HEK293 (cell line): ENCODE data around the gene ROPN1L.

Source experiments
- CTCF ChIP-seq: fragments of 450-650 bp; formaldehyde crosslinking; IDR thresholded peaks from 2 replicates; pipeline ENCODE4 v1.5.1; 2016; ENCODE audit warnings: missing biosample characterization, missing genetic modification characterization
- EGR2 ChIP-seq: fragments of 450-650 bp; formaldehyde crosslinking; IDR thresholded peaks from 2 replicates; pipeline ENCODE4 v1.5.1; 2016; ENCODE audit warnings: low read depth, missing biosample characterization, missing genetic modification characterization
- KLF9 ChIP-seq: fragments of 450-650 bp; formaldehyde crosslinking; IDR thresholded peaks from 2 replicates; pipeline ENCODE4 v1.5.1; 2016; ENCODE audit warnings: missing biosample characterization, missing genetic modification characterization, low read depth
- SP7 ChIP-seq: fragments of 450-650 bp; formaldehyde crosslinking; IDR thresholded peaks from 2 replicates; pipeline ENCODE4 v1.5.1; 2016; ENCODE audit warnings: missing biosample characterization, missing genetic modification characterization
- ZBTB20 ChIP-seq: fragments of 450-650 bp; formaldehyde crosslinking; IDR thresholded peaks from 2 replicates; pipeline ENCODE4 v1.5.1; 2016; ENCODE audit warnings: missing biosample characterization, missing genetic modification characterization
- ZBTB21 ChIP-seq: fragments of 450-650 bp; formaldehyde crosslinking; IDR thresholded peaks from 2 replicates; pipeline ENCODE4 v1.5.1; 2017; ENCODE audit warnings: missing biosample characterization, missing genetic modification characterization
- ZBTB6 ChIP-seq: fragments of 450-650 bp; formaldehyde crosslinking; IDR thresholded peaks from 2 replicates; pipeline ENCODE4 v1.5.1; 2017; ENCODE audit warnings: missing biosample characterization, missing genetic modification characterization
- ZEB2 ChIP-seq: fragments of 450-650 bp; formaldehyde crosslinking; IDR thresholded peaks from 2 replicates; pipeline ENCODE4 v1.5.1; 2016; ENCODE audit warnings: missing biosample characterization, missing genetic modification characterization
- ZFP41 ChIP-seq: fragments of 450-650 bp; formaldehyde crosslinking; IDR thresholded peaks from 2 replicates; pipeline ENCODE4 v1.5.1; 2016; ENCODE audit warnings: missing biosample characterization, missing genetic modification characterization, borderline replicate concordance
- ZIC2 ChIP-seq: fragments of 450-650 bp; formaldehyde crosslinking; IDR thresholded peaks from 2 replicates; pipeline ENCODE4 v1.5.1; 2016; ENCODE audit warnings: missing biosample characterization, missing genetic modification characterization
- ZNF140 ChIP-seq: fragments of 450-650 bp; formaldehyde crosslinking; IDR thresholded peaks from 2 replicates; pipeline ENCODE4 v1.5.1; 2016; ENCODE audit warnings: missing biosample characterization, missing genetic modification characterization
- ZNF174 ChIP-seq: fragments of 450-650 bp; formaldehyde crosslinking; IDR thresholded peaks from 2 replicates; pipeline ENCODE4 v1.5.0; 2017; ENCODE audit warnings: missing biosample characterization, mild to moderate bottlenecking, missing genetic modification characterization
- ZNF18 ChIP-seq: fragments of 450-650 bp; formaldehyde crosslinking; IDR thresholded peaks from 2 replicates; pipeline ENCODE4 v1.5.1; 2016; ENCODE audit warnings: missing biosample characterization, missing genetic modification characterization
- ZNF19 ChIP-seq: fragments of 450-650 bp; formaldehyde crosslinking; IDR thresholded peaks from 2 replicates; pipeline ENCODE4; 2016; ENCODE audit warnings: missing biosample characterization, missing genetic modification characterization, low read depth
- ZNF202 ChIP-seq: fragments of 450-650 bp; formaldehyde crosslinking; IDR thresholded peaks from 2 replicates; pipeline ENCODE4 v1.5.1; 2016; ENCODE audit warnings: missing biosample characterization, missing genetic modification characterization, borderline replicate concordance
- ZNF426 ChIP-seq: fragments of 450-650 bp; formaldehyde crosslinking; IDR thresholded peaks from 2 replicates; pipeline ENCODE4 v1.5.1; 2017; ENCODE audit warnings: missing biosample characterization, missing genetic modification characterization, mild to moderate bottlenecking, inconsistent platforms, moderate library complexity
- ZNF521 ChIP-seq: fragments of 450-650 bp; formaldehyde crosslinking; IDR thresholded peaks from 2 replicates; pipeline ENCODE4 v1.5.1; 2017; ENCODE audit warnings: missing biosample characterization, mild to moderate bottlenecking, missing genetic modification characterization
- ZNF549 ChIP-seq: fragments of 450-650 bp; IDR thresholded peaks from 2 replicates; pipeline ENCODE4 v1.5.1; 2018; ENCODE audit warnings: missing biosample characterization, missing genetic modification characterization, mild to moderate bottlenecking, inconsistent platforms, moderate library complexity
- ZNF558 ChIP-seq: fragments of 450-650 bp; formaldehyde crosslinking; IDR thresholded peaks from 2 replicates; pipeline ENCODE4 v1.5.1; 2016; ENCODE audit warnings: missing biosample characterization, missing genetic modification characterization
- ZNF580 ChIP-seq: fragments of 450-650 bp; formaldehyde crosslinking; IDR thresholded peaks from 2 replicates; pipeline ENCODE4 v1.5.1; 2016; ENCODE audit warnings: missing biosample characterization, missing genetic modification characterization
- ZNF600 ChIP-seq: fragments of 450-650 bp; formaldehyde crosslinking; IDR thresholded peaks from 2 replicates; pipeline ENCODE4 v1.5.1; 2016; ENCODE audit warnings: missing biosample characterization, missing genetic modification characterization
- ZNF624 ChIP-seq: fragments of 450-650 bp; formaldehyde crosslinking; IDR thresholded peaks from 2 replicates; pipeline ENCODE4 v1.5.1; 2017; ENCODE audit warnings: missing biosample characterization, missing genetic modification characterization
- ZNF664 ChIP-seq: fragments of 450-650 bp; formaldehyde crosslinking; IDR thresholded peaks from 2 replicates; pipeline ENCODE4 v1.5.1; 2016; ENCODE audit warnings: missing biosample characterization, missing genetic modification characterization
- ZNF76 ChIP-seq: fragments of 450-650 bp; formaldehyde crosslinking; IDR thresholded peaks from 2 replicates; pipeline ENCODE4; 2016; ENCODE audit warnings: low read depth, missing biosample characterization, missing genetic modification characterization, borderline replicate concordance
- ZNF830 ChIP-seq: fragments of 450-650 bp; IDR thresholded peaks from 2 replicates; pipeline ENCODE4 v1.5.0; 2018; ENCODE audit warnings: missing biosample characterization, missing genetic modification characterization, low read depth, mild to moderate bottlenecking, moderate library complexity
- TF ChIP-seq, protein P1 (sequence below): fragments of 450-650 bp; formaldehyde crosslinking; IDR thresholded peaks from 2 replicates; pipeline ENCODE4 v1.5.1; 2016; ENCODE audit warnings: missing biosample characterization, missing genetic modification characterization
- TF ChIP-seq, protein P2 (sequence below): fragments of 450-650 bp; formaldehyde crosslinking; IDR thresholded peaks from 2 replicates; pipeline ENCODE4 v1.5.1; 2016; ENCODE audit warnings: missing biosample characterization, missing genetic modification characterization

The ROPN1L gene

GRCh38 chr5:10457682-10458574, 16.2 kb downstream of the ROPN1L start (continued):
- TF ChIP-seq ZFP41 (tag by site-specific recombination): no peak
- TF ChIP-seq ZNF174 (tag by site-specific recombination): no peak
- TF ChIP-seq ZNF426 (tag by site-specific recombination): no peak
- TF ChIP-seq SP7 (tag by site-specific recombination): no peak
- TF ChIP-seq ZNF664 (tag by site-specific recombination): no peak
- TF ChIP-seq ZNF549: no peak
- no peak for TF ChIP-seq ZEB2 (tag by site-specific recombination)
- no peak for TF ChIP-seq ZNF19
- TF ChIP-seq ZNF580: no peak
- no peak for TF ChIP-seq ZNF830
- TF ChIP-seq ZNF76 (tag by site-specific recombination): no peak
- TF ChIP-seq ZBTB6 (tag by site-specific recombination): no peak
- TF ChIP-seq ZIC2 (tag by site-specific recombination): peak; percentile 70
- TF ChIP-seq ZNF521 (tag by site-specific recombination): no peak
- peak; percentile 21; the same call in 1 of the 2 replicates for TF ChIP-seq ZNF600 (tag by site-specific recombination)
- no peak for TF ChIP-seq ZNF558 (tag by site-specific recombination)
- TF ChIP-seq ZNF624: no peak
- TF ChIP-seq, protein P1, sequence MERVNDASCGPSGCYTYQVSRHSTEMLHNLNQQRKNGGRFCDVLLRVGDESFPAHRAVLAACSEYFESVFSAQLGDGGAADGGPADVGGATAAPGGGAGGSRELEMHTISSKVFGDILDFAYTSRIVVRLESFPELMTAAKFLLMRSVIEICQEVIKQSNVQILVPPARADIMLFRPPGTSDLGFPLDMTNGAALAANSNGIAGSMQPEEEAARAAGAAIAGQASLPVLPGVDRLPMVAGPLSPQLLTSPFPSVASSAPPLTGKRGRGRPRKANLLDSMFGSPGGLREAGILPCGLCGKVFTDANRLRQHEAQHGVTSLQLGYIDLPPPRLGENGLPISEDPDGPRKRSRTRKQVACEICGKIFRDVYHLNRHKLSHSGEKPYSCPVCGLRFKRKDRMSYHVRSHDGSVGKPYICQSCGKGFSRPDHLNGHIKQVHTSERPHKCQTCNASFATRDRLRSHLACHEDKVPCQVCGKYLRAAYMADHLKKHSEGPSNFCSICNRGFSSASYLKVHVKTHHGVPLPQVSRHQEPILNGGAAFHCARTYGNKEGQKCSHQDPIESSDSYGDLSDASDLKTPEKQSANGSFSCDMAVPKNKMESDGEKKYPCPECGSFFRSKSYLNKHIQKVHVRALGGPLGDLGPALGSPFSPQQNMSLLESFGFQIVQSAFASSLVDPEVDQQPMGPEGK (tag by site-specific recombination): no peak
- TF ChIP-seq ZBTB21: no peak
- TF ChIP-seq ZNF18: no peak
- TF ChIP-seq KLF9 (tag by site-specific recombination): no peak
- TF ChIP-seq ZBTB20: no peak
- 0 out of 2 replicates have a peak, but pooled peaks have one; percentile 18 for TF ChIP-seq EGR2 (tag by site-specific recombination)
- TF ChIP-seq, protein P2, sequence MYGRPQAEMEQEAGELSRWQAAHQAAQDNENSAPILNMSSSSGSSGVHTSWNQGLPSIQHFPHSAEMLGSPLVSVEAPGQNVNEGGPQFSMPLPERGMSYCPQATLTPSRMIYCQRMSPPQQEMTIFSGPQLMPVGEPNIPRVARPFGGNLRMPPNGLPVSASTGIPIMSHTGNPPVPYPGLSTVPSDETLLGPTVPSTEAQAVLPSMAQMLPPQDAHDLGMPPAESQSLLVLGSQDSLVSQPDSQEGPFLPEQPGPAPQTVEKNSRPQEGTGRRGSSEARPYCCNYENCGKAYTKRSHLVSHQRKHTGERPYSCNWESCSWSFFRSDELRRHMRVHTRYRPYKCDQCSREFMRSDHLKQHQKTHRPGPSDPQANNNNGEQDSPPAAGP: peak; percentile 74
- no peak for TF ChIP-seq ZNF202 (tag by site-specific recombination)
- peak; percentile 57; the same call in 1 of the 2 replicates for TF ChIP-seq CTCF (tag by site-specific recombination)
- no peak for TF ChIP-seq ZNF140 (tag by site-specific recombination)
